HG03571 (cell line): ENCODE results near the gene NFKBIZ.
"Not testable (repeated sequence)": the region's sequence is repeated elsewhere in the genome, so short reads cannot be mapped to it uniquely, and the experiment has no call there.

ENCODE experiments used
- ATAC-seq: cut with Tn5 transposase; IDR thresholded peaks from one replicate; pipeline ENCODE4 v1.9.1; 2021; ENCODE audit not compliant: unreplicated experiment

The NFKBIZ gene

DNA sequence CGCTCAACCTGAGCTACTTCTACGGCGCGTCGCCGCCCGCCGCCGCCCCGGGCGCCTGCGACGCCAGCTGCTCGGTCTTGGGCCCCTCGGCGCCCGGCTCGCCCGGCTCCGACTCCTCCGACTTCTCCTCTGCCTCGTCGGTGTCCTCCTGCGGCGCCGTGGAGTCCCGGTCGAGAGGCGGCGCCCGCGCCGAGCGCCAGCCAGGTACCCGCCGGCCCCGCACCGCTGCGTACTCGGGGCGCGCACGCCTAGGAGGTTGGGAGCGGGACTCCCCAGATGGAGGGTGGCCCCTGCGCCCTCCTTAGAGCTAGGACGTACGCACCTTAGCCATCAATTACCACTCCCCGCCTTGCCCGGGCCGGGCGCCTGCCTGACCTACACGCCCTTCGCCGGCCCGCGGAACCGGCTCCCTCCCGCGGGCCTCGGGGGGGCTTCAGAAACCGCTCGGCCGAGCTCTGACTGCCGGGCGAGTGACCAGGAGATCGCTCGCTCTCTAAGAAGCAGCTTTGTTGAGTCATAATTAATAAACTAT, 466 bp downstream of the NFKBIZ start:
- ATAC-seq = peak; percentile 24

DNA sequence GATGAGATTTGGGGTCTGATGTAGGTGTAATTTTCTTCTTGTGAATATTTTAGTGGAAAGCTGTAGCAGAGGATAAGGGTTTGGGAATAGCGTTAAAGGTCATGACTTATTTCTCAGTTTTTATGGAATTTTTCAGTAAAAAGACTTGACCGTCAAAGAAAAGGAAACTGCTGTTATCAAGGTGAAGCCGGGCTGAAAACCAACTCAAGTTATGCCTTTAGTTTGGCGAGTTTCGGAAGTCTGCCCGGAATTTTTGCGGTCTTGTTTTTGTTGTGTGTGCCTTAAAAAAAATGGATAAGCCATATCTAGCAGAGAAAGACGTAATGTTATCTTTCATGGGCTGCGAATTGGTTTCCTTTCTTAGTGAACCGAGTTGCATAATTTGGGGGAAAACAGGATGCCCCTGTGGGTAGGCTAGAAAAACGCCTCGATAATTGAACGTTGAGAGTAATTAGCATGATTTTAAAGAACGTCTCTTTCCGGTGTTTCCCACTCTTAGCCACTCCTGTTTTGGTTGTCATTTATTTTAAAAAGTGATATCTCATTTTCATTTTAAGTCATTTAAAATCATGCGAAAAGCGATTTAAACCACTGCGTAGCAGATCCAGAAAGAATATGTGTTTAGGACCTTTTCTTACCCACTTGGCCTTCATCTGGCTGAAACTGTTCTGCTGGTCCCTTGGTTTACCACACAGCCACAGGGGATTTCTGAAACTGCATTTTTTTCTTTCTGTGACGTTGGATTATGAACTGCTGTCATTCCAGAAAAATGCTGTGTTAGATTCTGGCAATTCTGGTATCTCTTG, 1.1 kb downstream of the NFKBIZ start:
- ATAC-seq = no peak

DNA sequence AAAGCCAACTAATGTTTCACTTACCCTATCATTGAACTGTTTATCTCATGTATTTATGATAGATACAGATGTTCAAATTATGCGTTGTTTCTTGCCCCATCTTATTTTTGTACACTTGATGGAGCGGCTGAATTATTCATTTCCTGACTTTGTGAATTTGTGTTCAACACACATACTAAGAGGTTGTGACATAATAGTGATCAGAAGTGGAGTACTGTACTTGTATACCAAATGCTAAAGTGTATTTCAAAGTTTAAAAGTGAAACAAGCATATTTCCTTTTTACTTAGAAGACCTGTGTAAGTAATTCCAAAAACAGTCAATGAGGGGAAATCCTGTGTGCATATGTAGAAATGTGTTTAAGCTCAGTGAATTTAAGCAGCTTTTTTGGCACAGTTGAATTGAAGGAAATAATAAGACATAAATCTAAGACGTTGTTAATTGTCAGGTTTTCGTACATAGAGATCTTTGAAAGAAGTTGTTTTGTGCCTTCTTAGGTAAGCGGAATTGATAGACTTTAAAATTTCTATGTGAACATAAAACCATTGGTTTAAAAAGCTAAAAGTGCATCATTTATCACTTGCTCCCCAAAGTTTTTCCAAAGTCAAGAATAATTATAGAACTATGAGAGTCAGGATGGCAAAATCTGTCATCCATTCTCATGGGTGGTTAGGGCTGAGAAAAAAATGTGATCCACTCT, 1.9 kb downstream of the NFKBIZ start:
- no peak for ATAC-seq

- no peak for ATAC-seq
Measured at GRCh38 chr3:101851850-101852714, 2.8 kb downstream of the NFKBIZ start.

- no peak for ATAC-seq
Measured at GRCh38 chr3:101852983-101853840, 3.9 kb downstream of the NFKBIZ start.

- no peak for ATAC-seq
Measured at GRCh38 chr3:101853982-101854381, 4.7 kb downstream of the NFKBIZ start.

GRCh38 chr3:101854608-101855304, 5.4 kb downstream of the NFKBIZ start:
- ATAC-seq = no peak

- ATAC-seq = no peak
Measured at GRCh38 chr3:101857301-101857741, 8.0 kb downstream of the NFKBIZ start.

DNA sequence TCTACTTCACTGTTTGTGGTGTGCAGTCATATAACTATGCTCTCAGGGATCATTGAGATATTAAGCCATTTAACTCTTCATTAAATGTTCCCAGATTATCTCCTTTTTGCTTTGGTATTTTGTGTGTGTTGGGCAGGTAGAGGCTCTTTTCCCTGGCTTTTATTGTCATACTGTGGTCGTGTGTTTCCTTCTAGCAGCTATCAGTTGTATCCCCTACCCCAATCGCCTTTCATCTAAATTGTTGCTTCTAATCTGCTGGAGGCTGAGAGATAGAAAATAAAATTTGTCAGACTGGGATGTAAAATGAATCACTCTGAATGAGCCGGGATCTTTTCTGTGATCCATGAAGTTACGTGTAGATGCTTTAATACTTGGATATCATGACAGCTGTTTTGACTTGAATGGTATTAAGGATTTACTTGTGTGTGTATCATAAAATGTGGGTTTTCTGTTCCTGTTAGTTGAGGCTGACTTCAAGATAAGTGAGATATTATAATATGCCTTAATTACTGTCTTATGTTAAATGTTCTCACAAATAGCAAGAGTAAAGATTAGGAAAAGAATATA, 9.2 kb downstream of the NFKBIZ start:
- no peak for ATAC-seq

DNA sequence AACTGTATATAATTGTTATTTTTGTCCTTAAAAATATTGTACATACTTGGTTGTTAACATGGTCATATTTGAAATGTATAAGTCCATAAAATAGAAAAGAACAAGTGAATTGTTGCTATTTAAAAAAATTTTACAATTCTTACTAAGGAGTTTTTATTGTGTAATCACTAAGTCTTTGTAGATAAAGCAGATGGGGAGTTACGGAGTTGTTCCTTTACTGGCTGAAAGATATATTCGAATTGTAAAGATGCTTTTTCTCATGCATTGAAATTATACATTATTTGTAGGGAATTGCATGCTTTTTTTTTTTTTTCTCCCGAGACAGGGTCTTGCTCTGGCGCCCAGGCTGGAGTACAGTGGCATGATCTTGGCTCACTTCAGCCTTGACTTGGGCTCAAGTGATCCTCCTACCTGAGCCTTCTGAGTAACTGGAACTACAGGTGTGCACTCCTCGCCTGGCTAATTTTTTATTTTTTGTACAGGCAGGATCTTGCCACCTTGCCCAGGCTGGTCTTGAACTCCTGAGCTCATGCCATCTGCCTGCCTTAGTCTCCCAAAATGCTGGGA, 10.7 kb downstream of the NFKBIZ start:
- ATAC-seq = no peak

- ATAC-seq = peak; percentile 42
Measured at GRCh38 chr3:101861212-101861788, 12.0 kb downstream of the NFKBIZ start.

- ATAC-seq = no peak
Measured at GRCh38 chr3:101861789-101862415, 12.6 kb downstream of the NFKBIZ start.

GRCh38 chr3:101862416-101863165, 13.3 kb downstream of the NFKBIZ start:
- ATAC-seq = no peak

GRCh38 chr3:101864926-101865325, 15.6 kb downstream of the NFKBIZ start:
- ATAC-seq = not testable (repeated sequence)

- ATAC-seq = no peak
Measured at GRCh38 chr3:101865751-101866509, 16.6 kb downstream of the NFKBIZ start.

DNA sequence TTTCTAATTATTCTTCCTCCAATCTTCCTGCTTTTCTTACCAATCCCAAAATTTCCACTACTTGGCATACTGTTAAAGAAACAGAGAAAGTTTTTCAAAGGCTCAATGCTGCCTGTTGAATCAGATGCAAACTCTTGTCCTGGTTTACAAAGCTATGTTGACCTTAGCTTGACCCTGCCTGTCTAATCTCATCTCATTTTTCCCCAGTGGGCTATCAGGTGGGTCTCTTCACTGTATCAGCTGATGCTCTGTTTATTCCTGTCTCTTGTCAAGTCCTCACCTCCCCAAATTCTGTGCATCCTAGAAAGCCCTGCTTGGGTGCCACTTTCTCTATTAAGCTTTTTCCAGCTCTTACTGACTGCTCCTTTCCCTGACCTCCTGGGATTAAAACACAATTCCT, 18.2 kb downstream of the NFKBIZ start:
- ATAC-seq = no peak

- no peak for ATAC-seq
Measured at GRCh38 chr3:101867996-101868395, 18.7 kb downstream of the NFKBIZ start.
